Fibroblast of the aortic adventitia (primary cell): ENCODE data around the gene DNAJB2. TPM values are rescaled to one million over a fixed set of nuclear protein-coding genes. Genes with fewer than 3 reads are reported as not detected.
"Not testable (repeated sequence)": the region's sequence is repeated elsewhere in the genome, so short reads cannot be mapped to it uniquely, and the experiment has no call there.

ENCODE experiments used
- DNase-seq: peaks from one replicate; pipeline ENCODE4 v3.0.0-alpha.2; 2010; ENCODE audit warnings: low read depth
- H3K4me3 ChIP-seq: 2 replicates; pipeline ENCODE4 v1.5.1; 2011; ENCODE audit warnings: low read depth, mild to moderate bottlenecking, control low read depth, low read length, moderate library complexity
- total RNA-seq: library from RNA; depleted of rRNA; stranded (reverse); fragments of >200 nt; gene quantifications from 2 replicates; pipeline ENCODE4 v1.2.3, GENCODE V29; 2012; ENCODE audit warnings: low replicate concordance
- TF ChIP-seq, protein P1 (sequence below): IDR thresholded peaks from 2 replicates; pipeline ENCODE4 v1.5.1; 2011; ENCODE audit warnings: mild to moderate bottlenecking, low read length, control low read depth, inconsistent platforms; ENCODE audit not compliant: insufficient read depth

The DNAJB2 gene
- total RNA-seq, 1 donor = 28.0 TPM

DNA sequence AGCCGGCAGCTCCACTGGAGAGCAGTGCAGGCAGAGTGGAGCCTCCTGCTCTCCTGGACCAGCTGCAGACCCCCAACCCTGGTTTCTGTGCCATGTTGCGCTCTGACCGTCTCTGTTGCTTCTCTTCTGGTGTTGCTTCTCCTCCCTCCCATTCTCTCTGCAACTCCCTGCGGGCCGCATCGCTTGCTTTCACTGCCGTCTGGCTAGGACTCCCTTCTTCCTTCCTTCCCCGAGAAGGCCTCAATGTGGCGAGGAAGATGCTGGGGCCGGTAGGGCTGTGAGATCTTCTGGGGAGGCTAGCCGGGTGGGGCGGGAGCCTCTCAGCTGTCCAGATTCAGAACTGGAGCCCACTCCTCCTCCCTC, 6.2 kb downstream of the DNAJB2 start:
- TF ChIP-seq, protein P1, sequence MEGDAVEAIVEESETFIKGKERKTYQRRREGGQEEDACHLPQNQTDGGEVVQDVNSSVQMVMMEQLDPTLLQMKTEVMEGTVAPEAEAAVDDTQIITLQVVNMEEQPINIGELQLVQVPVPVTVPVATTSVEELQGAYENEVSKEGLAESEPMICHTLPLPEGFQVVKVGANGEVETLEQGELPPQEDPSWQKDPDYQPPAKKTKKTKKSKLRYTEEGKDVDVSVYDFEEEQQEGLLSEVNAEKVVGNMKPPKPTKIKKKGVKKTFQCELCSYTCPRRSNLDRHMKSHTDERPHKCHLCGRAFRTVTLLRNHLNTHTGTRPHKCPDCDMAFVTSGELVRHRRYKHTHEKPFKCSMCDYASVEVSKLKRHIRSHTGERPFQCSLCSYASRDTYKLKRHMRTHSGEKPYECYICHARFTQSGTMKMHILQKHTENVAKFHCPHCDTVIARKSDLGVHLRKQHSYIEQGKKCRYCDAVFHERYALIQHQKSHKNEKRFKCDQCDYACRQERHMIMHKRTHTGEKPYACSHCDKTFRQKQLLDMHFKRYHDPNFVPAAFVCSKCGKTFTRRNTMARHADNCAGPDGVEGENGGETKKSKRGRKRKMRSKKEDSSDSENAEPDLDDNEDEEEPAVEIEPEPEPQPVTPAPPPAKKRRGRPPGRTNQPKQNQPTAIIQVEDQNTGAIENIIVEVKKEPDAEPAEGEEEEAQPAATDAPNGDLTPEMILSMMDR = no peak
- H3K4me3 ChIP-seq = no peak overlapping the region
- DNase-seq = no peak

DNA sequence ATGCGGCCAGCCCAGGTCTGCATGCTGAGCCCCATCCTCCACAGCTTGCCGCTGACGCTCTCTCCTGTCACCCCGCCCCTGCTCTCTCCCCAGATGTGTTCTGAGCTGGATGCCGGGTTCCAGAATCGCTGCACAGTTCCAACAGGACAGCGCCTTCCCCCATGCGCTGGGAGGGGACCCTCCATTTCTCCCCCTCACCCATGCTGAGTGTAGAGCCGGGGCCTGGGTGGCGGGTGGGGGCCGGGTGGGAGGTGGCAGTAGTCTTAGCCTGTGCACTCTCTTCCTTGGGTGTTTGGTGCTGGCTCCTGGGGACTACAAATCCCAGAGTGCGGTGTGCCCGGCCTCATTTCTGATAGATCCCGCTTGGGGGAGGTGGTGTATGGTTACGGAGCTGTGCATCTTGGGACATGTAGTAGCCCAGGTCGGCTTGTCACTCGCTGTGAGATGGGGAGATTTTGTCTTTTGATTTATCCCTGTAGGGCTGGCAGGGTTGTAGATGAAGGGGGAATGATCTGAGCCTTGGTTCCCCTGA, 6.8 kb downstream of the DNAJB2 start:
- no peak overlapping the region for H3K4me3 ChIP-seq
- TF ChIP-seq, protein P1 = no peak
- peak; percentile 65 for DNase-seq

DNA sequence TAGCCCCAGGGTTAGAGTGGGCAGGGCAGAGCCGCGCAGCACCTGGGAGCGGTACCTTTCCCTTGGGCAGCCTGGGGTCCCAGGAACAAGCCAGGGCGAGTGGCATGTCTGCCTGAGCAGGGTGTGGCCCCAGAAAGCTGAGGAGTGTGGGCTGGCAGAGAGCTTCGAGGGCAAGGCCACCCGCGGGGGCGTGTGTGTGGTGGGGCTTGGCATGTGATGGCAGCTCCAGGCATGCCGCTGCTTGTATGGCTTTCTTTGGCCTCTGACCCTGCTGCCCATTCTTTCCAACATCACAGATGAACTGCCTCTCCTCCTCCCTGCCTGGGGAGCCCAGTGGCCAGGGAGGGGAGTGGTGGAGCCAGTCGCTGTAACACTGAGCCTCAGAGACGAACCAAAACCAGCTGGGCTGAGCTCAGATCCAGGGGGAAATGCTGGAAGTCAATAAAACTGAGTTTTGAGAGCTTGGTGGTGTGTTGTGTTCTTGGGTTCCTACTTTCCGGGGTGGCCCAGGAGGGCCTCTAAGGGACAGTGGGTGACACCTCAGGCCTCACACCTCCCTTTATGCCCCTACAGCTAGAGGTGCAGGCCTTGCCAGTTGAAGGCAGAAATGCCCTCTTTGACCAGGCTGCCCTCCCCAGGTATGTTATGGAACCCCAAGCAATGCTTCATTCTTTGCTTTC, 7.4 kb downstream of the DNAJB2 start:
- DNase-seq = no peak
- H3K4me3 ChIP-seq = no peak overlapping the region

DNA sequence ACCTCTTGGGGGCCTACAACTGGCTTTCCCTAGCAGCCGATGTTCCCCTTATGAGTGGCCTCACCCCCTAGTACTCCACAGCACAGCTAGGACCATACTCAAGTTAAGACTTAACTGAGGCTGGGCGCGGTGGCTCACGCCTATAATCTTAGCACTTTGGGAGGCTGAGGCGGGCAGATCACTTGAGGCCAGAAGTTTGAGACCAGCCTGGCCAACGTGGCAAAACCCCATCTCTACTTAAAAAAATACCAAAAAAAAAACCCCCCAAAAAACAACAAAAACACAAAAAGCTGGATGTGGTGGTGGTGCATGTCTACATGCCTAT, 7.9 kb downstream of the DNAJB2 start:
- DNase-seq, H3K4me3 ChIP-seq: not testable (repeated sequence)

More for the DNA sequence above, 7.4 kb downstream of the DNAJB2 start:
- TF ChIP-seq, protein P1 = no peak

DNA sequence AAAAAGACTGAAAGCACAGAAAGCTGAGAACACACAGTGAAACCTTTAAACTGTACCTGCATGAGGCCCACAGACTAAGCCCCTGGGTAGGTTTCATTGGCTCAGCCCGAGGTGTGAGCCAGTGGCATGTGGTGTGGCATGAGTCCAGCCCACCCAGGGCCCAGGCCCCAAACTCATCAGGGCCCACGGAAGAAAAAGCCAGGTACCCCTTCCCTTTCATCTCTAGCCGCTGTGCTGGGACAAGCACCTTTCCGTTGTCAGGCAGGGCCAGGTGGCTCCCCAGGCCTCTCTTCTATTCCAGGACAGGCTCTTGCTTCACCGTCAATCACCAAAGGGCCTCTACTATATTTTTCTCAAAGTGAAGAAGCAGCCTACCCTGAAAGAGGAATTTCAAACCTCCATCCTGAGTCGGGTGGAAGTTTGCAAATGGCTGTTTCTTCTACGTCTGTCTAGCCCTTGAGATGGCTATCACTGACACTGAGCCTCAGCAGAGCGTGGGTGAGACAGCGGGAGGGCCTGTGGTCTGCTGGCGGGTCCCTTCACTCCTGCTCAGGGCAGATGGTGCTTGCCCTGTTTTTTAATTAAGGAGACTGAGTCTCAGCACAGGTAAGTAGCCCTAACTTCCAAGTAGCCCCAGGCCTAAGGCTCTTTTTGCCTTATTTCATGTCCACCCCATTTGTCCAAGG, 8.6 kb downstream of the DNAJB2 start:
- TF ChIP-seq, protein P1 = no peak
- no peak for DNase-seq
- H3K4me3 ChIP-seq = no peak overlapping the region

DNA sequence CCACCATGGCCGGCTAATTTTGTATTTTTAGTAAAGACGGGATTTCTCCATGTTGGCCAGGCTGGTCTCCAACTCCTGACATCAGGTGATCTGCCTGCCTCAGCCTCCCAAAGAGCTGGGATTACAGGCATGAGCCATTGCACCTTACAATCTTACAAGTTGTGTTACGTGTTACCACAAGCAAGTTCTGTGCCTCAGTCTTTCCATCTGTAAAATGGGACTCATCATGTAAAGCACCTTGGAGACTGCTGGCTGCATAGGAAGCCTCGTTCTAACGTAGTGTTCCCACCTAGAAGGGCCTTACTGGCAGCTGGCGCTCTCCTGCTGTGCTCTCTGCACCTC, 10.0 kb downstream of the DNAJB2 start:
- TF ChIP-seq, protein P1 = no peak

DNA sequence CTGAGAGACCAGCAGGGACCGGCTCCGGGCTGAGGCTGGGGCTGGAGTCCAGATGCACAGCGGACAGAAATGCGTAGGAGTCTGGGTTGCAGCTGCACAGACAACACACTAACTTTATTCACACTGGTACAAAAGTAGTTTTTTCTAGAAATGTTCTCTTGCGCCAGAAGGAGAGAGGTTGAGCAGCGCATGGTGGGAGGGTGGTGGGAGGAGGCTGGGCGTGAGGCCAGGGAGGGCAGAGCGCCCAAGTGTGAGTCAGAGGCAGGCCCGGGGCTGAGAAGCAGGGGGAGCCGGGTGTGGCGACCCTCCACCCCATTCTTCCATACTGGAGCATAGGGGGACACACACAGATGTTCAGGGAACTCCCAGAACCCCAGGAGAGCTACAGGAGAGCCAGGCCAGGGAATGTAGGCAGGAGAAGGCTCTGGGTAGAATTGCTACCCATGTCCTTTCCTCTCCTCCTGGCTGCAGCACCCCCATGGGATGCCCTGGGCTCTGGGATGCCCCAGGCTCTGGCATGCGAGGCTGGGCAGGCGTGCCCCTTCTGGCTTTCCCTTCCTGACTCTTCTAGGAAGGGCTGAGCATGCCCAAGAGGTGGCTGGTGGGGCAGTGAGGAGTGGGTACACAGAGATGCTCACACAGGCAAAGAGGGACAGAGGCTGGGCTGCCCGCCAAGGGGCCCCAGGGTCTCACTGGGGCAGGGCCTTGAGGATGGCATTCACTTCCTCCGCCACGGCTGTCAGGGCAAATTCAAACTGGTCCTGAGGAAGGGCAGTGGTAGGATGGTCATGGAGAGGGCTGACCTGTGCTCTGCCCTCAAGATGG, 10.6 kb downstream of the DNAJB2 start:
- TF ChIP-seq, protein P1 = no peak
- no peak overlapping the region for H3K4me3 ChIP-seq
- peak; percentile 94 for DNase-seq

More for the DNA sequence above, 10.0 kb downstream of the DNAJB2 start:
- H3K4me3 ChIP-seq = no peak overlapping the region
- no peak for DNase-seq
